Stimulated activated CD4-positive, alpha-beta T cell treated with anti-CD3 and anti-CD28 coated beads, TNF-alpha, amount 100 ng/mL, for 48 hours (primary cell): ENCODE measurements around the gene RTN4.

Experiments
- DNase-seq, 3 donors: peaks; one replicate each; pipeline ENCODE4 v3.0.0-alpha.2; 2020; ENCODE audit warnings: low read depth in 3 of 3

Gene RTN4

GRCh38 chr2:54949431-54949830 is 100.8 kb downstream of the RTN4 start:
- no peak for DNase-seq

GRCh38 chr2:54948120-54948519 is 102.1 kb downstream of the RTN4 start:
- no peak for DNase-seq

- DNase-seq, result no peak
These were observed 102.6 kb downstream of the RTN4 start for GRCh38 chr2:54947646-54948045.

GRCh38 chr2:54947136-54947535 is 103.1 kb downstream of the RTN4 start:
- DNase-seq, result no peak

- DNase-seq, result no peak
These were observed 103.9 kb downstream of the RTN4 start for GRCh38 chr2:54946220-54946805.

- DNase-seq, result peak in 2 of 3 donors; percentile 8 to 21
These were observed 104.6 kb downstream of the RTN4 start for GRCh38 chr2:54945391-54946219.

GRCh38 chr2:54944724-54945326 is 105.4 kb downstream of the RTN4 start:
- no peak for DNase-seq

- no peak for DNase-seq
These were observed 107.9 kb downstream of the RTN4 start for GRCh38 chr2:54942373-54942772.

GRCh38 chr2:54941248-54941984 is 108.8 kb downstream of the RTN4 start:
- DNase-seq, result no peak

- DNase-seq, result no peak
These were observed 109.5 kb downstream of the RTN4 start for GRCh38 chr2:54940723-54941122.

GRCh38 chr2:54939446-54940118 is 110.7 kb downstream of the RTN4 start:
- no peak for DNase-seq

- DNase-seq, result no peak
These were observed 113.5 kb downstream of the RTN4 start for GRCh38 chr2:54936766-54937165.

GRCh38 chr2:54935389-54935788 is 114.9 kb downstream of the RTN4 start:
- no peak for DNase-seq

GRCh38 chr2:54931473-54931872 is 118.8 kb downstream of the RTN4 start:
- DNase-seq, result no peak

GRCh38 chr2:54928719-54929118 is 121.5 kb downstream of the RTN4 start:
- DNase-seq, result no peak

- DNase-seq, result no peak
These were observed 122.3 kb downstream of the RTN4 start for GRCh38 chr2:54927751-54928615.

GRCh38 chr2:54927085-54927750 is 123.0 kb downstream of the RTN4 start:
- DNase-seq, result no peak

- DNase-seq, result no peak
These were observed 125.2 kb downstream of the RTN4 start for GRCh38 chr2:54925022-54925421.

GRCh38 chr2:54924121-54924520 is 126.1 kb downstream of the RTN4 start:
- no peak for DNase-seq
